HCT116 (cell line): Measurements from ENCODE around the gene DRC7. TPM values are rescaled to one million over a fixed set of nuclear protein-coding genes. Genes with fewer than 3 reads are reported as not detected.

Source experiments
- ATAC-seq: fragments of 200-7000 bp; cut with Tn5 transposase; 2 replicates; pipeline ENCODE4 v1.9.1; 2020; ENCODE audit warnings: mild to moderate bottlenecking, moderate library complexity
- Bru-seq: library from RNA; stranded (reverse); fragments of 400-500 nt; gene quantifications from one replicate; lab custom pipeline; 2021; lab: Mats Ljungman, UMichigan
- BruChase-seq, 2 experiments: library from RNA; stranded (reverse); fragments of 400-500 nt; gene quantifications; one replicate each; lab custom pipeline; 2021; lab: Mats Ljungman, UMichigan
- BruUV-seq: library from RNA; stranded (reverse); fragments of 400-500 nt; replicated peaks from 2 replicates; lab custom pipeline; 2021; lab: Mats Ljungman, UMichigan
- CTCF ChIA-PET: fragments of 300-600 bp; sonication (Branson Sonifier 250); formaldehyde crosslinking; loops from one replicate; lab custom pipeline; 2021; ENCODE audit warnings: antibody characterized with exemption; lab: Charles Lee
- POLR2A ChIA-PET: fragments of 300-600, 350-600 bp; sonication (Branson Sonifier 250); formaldehyde crosslinking; loops from one replicate; lab custom pipeline; 2021; ENCODE audit warnings: antibody characterized with exemption; lab: Charles Lee
- RAD21 ChIA-PET, 2 experiments: fragments of 300-600 bp; sonication (Branson Sonifier 250); formaldehyde crosslinking; loops; one replicate each; lab custom pipeline; 2023; ENCODE audit warnings: low total read pairs in 2 of 2; ENCODE audit not compliant: uncharacterized antibody in 2 of 2, unreplicated experiment in 2 of 2, low non-redundant PET in 1 of 2; lab: Charles Lee
- DNase-seq: peaks from one replicate; pipeline ENCODE4 v3.0.0-alpha.2; 2010; ENCODE audit warnings: low read depth, low spot score
- H2AFZ ChIP-seq: fragments of 200-600 bp; shearing (Covaris generic), sonication (generic); 2 replicates; pipeline ENCODE4 v1.6.1; 2017; ENCODE audit warnings: low read depth, mixed run types, mixed read lengths, antibody characterized with exemption, low read length; ENCODE audit not compliant: poor library complexity, severe bottlenecking
- H3K27ac ChIP-seq: 2 replicates; pipeline ENCODE4 v1.5.1; 2012; ENCODE audit warnings: low read depth, low read length
- H3K27me3 ChIP-seq: fragments of 200-600 bp; sonication (generic); 2 replicates; pipeline ENCODE4 v1.6.1; 2016; ENCODE audit warnings: mixed run types, low read length, mixed read lengths; ENCODE audit not compliant: insufficient read depth
- H3K36me3 ChIP-seq, 2 experiments: fragments of 200-500 bp in 1 of 2; fragments of 200-600 bp in 1 of 2; sonication (Bioruptor generic) in 1 of 2; sonication (generic) in 1 of 2; 2 replicates each; pipeline versions ENCODE4 v1.5.1 to v1.6.1; 2014 to 2016; ENCODE audit warnings: low read length in 2 of 2, inconsistent platforms in 1 of 2, mixed read lengths in 1 of 2, mixed run types in 1 of 2; ENCODE audit not compliant: insufficient read depth in 2 of 2, control insufficient read depth in 1 of 2
- H3K4me1 ChIP-seq, 2 experiments: fragments of 200-600 bp in 1 of 2; sonication (generic) in 1 of 2; 2 replicates each; pipeline versions ENCODE4 v1.5.1 to v1.6.1; 2012 to 2017; ENCODE audit warnings: low read length in 2 of 2, inconsistent platforms in 1 of 2, mild to moderate bottlenecking in 1 of 2, mixed read lengths in 1 of 2, mixed run types in 1 of 2, moderate library complexity in 1 of 2; ENCODE audit not compliant: insufficient read depth in 2 of 2, control insufficient read depth in 1 of 2
- H3K4me2 ChIP-seq: fragments of 200-600 bp; sonication (generic); 2 replicates; pipeline ENCODE4 v1.6.1; 2017; ENCODE audit warnings: mixed run types, low read length, mixed read lengths
- H3K4me3 ChIP-seq, 2 experiments: fragments of 200-600 bp in 1 of 2; sonication (generic) in 1 of 2; replicated peaks in 1 of 2; 2 replicates each; pipeline ENCODE4 v1.5.1; 2011 to 2016; ENCODE audit warnings: low read length in 2 of 2, control low read depth in 1 of 2, low read depth in 1 of 2, mild to moderate bottlenecking in 1 of 2, mixed read lengths in 1 of 2, mixed run types in 1 of 2
- H3K79me2 ChIP-seq: fragments of 200-600 bp; sonication (generic); 2 replicates; pipeline ENCODE4 v1.6.1; 2017; ENCODE audit warnings: mild to moderate bottlenecking, mixed run types, low read length, moderate library complexity, mixed read lengths; ENCODE audit not compliant: insufficient read depth
- H3K9ac ChIP-seq: fragments of 200-600 bp; sonication (generic); 2 replicates; pipeline ENCODE4 v1.6.1; 2016; ENCODE audit warnings: low read length, mixed read lengths
- H3K9me2 ChIP-seq: fragments of 200-600 bp; sonication (generic), shearing (Covaris generic); 2 replicates; pipeline ENCODE4 v1.6.1; 2017; ENCODE audit warnings: mixed run types, mild to moderate bottlenecking, moderate library complexity; ENCODE audit not compliant: insufficient read depth
- H3K9me3 ChIP-seq, 2 experiments: fragments of 200-500 bp in 1 of 2; fragments of 200-600 bp in 1 of 2; sonication (Bioruptor generic) in 1 of 2; sonication (generic) in 1 of 2; 2 replicates each; pipeline ENCODE4 v1.6.1; 2014 to 2017; ENCODE audit warnings: low read length in 2 of 2, mixed read lengths in 2 of 2, inconsistent platforms in 1 of 2, low read depth in 1 of 2, mild to moderate bottlenecking in 1 of 2, mixed run types in 1 of 2, moderate library complexity in 1 of 2; ENCODE audit not compliant: control insufficient read depth in 1 of 2, insufficient read depth in 1 of 2
- H4K20me1 ChIP-seq: fragments of 200-600 bp; sonication (generic), shearing (Covaris generic); 2 replicates; pipeline ENCODE4 v1.6.1; 2017; ENCODE audit warnings: mixed run types, mild to moderate bottlenecking, moderate library complexity; ENCODE audit not compliant: insufficient read depth
- ATF3 ChIP-seq: IDR thresholded peaks from 2 replicates; pipeline ENCODE4 v1.6.1; 2012
- CBX3 ChIP-seq: IDR thresholded peaks from 2 replicates; pipeline ENCODE4 v1.6.1; 2012; ENCODE audit warnings: low read depth
- CTCF ChIP-seq, 3 experiments: fragments of 200-600 bp in 1 of 3; sonication (generic) in 1 of 3; IDR thresholded peaks in 2 of 3; conservative IDR thresholded peaks in 1 of 3; 2 replicates each; pipeline ENCODE4 v1.5.1; 2012 to 2017; ENCODE audit warnings: low read depth in 2 of 3, low read length in 2 of 3, antibody characterized with exemption in 1 of 3, borderline replicate concordance in 1 of 3, control low read depth in 1 of 3, mild to moderate bottlenecking in 1 of 3, mixed read lengths in 1 of 3, mixed run types in 1 of 3, moderate library complexity in 1 of 3; ENCODE audit not compliant: insufficient read depth in 1 of 3
- EGR1 ChIP-seq: IDR thresholded peaks from 2 replicates; pipeline ENCODE4 v1.6.1; 2012; ENCODE audit warnings: low read depth
- ELF1 ChIP-seq: IDR thresholded peaks from 2 replicates; pipeline ENCODE4 v1.6.1; 2012; ENCODE audit warnings: low read depth, borderline replicate concordance
- EZH2 ChIP-seq: fragments of 200-600 bp; sonication (generic); IDR thresholded peaks from 2 replicates; pipeline ENCODE4 v1.6.1; 2017; ENCODE audit warnings: antibody characterized with exemption, mixed run types
- EZH2phosphoT487 ChIP-seq: fragments of 200-600 bp; IDR thresholded peaks from 2 replicates; pipeline ENCODE4 v1.6.1; 2018; ENCODE audit warnings: antibody characterized with exemption, borderline replicate concordance
- JUND ChIP-seq: IDR thresholded peaks from 2 replicates; pipeline ENCODE4 v1.6.1; 2012
- MAX ChIP-seq: IDR thresholded peaks from 2 replicates; pipeline ENCODE4 v1.6.1; 2012
- POLR2AphosphoS5 ChIP-seq: IDR thresholded peaks from 2 replicates; pipeline ENCODE4 v1.6.1; 2011; ENCODE audit warnings: mild to moderate bottlenecking, low read depth, low read length, moderate library complexity
- RAD21 ChIP-seq: IDR thresholded peaks from 2 replicates; pipeline ENCODE4 v1.6.1; 2012; ENCODE audit warnings: low read depth, mild to moderate bottlenecking
- SIN3A ChIP-seq: IDR thresholded peaks from 2 replicates; pipeline ENCODE4 v1.6.1; 2012; ENCODE audit warnings: low read depth
- SP1 ChIP-seq: IDR thresholded peaks from 2 replicates; pipeline ENCODE4 v1.6.1; 2012; ENCODE audit warnings: low read depth
- SRF ChIP-seq: IDR thresholded peaks from 2 replicates; pipeline ENCODE4 v1.6.1; 2012; ENCODE audit warnings: low read depth
- YY1 ChIP-seq: IDR thresholded peaks from 2 replicates; pipeline ENCODE4 v1.6.1; 2011; ENCODE audit warnings: low read length, low read depth, moderate library complexity, mild to moderate bottlenecking; ENCODE audit not compliant: insufficient replicate concordance; ENCODE audit errors: extremely low read depth
- ZFX ChIP-seq: fragments of 450-650 bp; IDR thresholded peaks from 2 replicates; pipeline ENCODE4 v1.6.1; 2017
- ZNF274 ChIP-seq: fragments of 200-500 bp; sonication (Bioruptor generic); IDR thresholded peaks from 2 replicates; pipeline ENCODE4 v1.6.1; 2014; ENCODE audit warnings: mild to moderate bottlenecking, low read depth, low read length, inconsistent platforms
- intact Hi-C: fragments of 100-400 bp; cut with micrococcal nuclease; formaldehyde crosslinking; loops from 2 replicates; pipeline ENCODE4 v1.10.0; 2022
- long read RNA-seq: library from polyadenylated mRNA; unstranded; transcript quantifications from one replicate; pipeline ENCODE4 v2.0.0, GENCODE V29; 2021; ENCODE audit not compliant: unreplicated experiment
- polyA plus RNA-seq: library from polyadenylated mRNA; unstranded; fragments of >200 nt; gene quantifications from 2 replicates; pipeline ENCODE4 v1.2.1, GENCODE V29; 2012; ENCODE audit warnings: missing spikeins
- total RNA-seq: library from RNA; stranded (reverse); gene quantifications from one replicate; pipeline ENCODE4 v1.2.1, GENCODE V29; 2021; ENCODE audit not compliant: unreplicated experiment

The DRC7 gene
- total RNA-seq (0.91 TPM), Bru-seq, nascent RNA (percentile 15 among the genes with signal in this experiment), BruChase-seq, experiment 1, labeled RNA remaining after a 6-hour chase (percentile 18 among the genes with signal in this experiment), BruChase-seq, experiment 2, labeled RNA remaining after a 2-hour chase (percentile 18 among the genes with signal in this experiment)
- 0.56 and 1.9 TPM in 2 replicates for polyA plus RNA-seq
- long read RNA-seq, partial matches to known transcripts = 1 of 4 reads
- long read RNA-seq, other reads (novel, unspliced or antisense) = 3 of 4 reads

GRCh38 chr16:57694725-57695679, at the start of gene DRC7:
DRC7 (plus strand) TSS chr16:57694806; CDS start chr16:57697950, 3,144 bp downstream.
- intact Hi-C loops = no loop called here
- TF ChIP-seq CBX3 (no peak), YY1 (peak; percentile 47)
- POLR2A ChIA-PET = no interaction called here
- CTCF ChIA-PET = no interaction called here
- RAD21 ChIA-PET = interaction anchor here in 1 of 2 experiments (0.6 kb wide), 1 partner anchor 17 kb away, joined by 3 read pairs; no protein-coding TSS in a partner anchor
- Histone ChIP-seq H3K27me3 (no peaks in the 10 kb centered on the region), H4K20me1 (no peaks in the 10 kb centered on the region), H3K9ac (no peak within 1 kb of the TSS), H3K9me3 (no peaks in the 10 kb centered on the region), H2AFZ (peak within 1 kb of the TSS; percentile 49), H3K4me1 (peaks cover 0 to 4% of the 10 kb centered on the region in 2 experiments; a peak in 1 of 4 replicates), H3K4me2 (peak within 1 kb of the TSS; percentile 66), H3K79me2 (no peaks in the 10 kb centered on the region), H3K9me2 (no peaks in the 10 kb centered on the region), H3K36me3 (no peaks in the 10 kb centered on the region), H3K4me3 (peak within 1 kb of the TSS; percentile 19 to 34), H3K27ac (no peak within 1 kb of the TSS)
- ATAC-seq = peak; percentile 99
- DNase-seq = peak; percentile 54
- no TSS peak for BruUV-seq

GRCh38 chr16:57645169-57645568, 49.4 kb upstream of the DRC7 start:
- POLR2A ChIA-PET = no interaction called here
- intact Hi-C loops = no loop called here
- H3K79me2 ChIP-seq = no peaks in the 10 kb centered on the region
- H3K9me3 ChIP-seq = no peaks in the 10 kb centered on the region
- no peak overlapping the region for H3K27ac ChIP-seq
- RAD21 ChIA-PET = no interaction called here
- no peaks in the 10 kb centered on the region for H3K27me3 ChIP-seq
- no TSS peak for BruUV-seq
- H4K20me1 ChIP-seq = no peaks in the 10 kb centered on the region
- CTCF ChIA-PET = no interaction called here
- TF ChIP-seq MAX (no peak), CTCF (IDR thresholded peaks at IDR 0.05 in 2 of 3, conservative IDR thresholded peaks at IDR 0.05 in 1 of 3; ENCODE audit: borderline replicate concordance in 1 of 3, insufficient read depth in 1 of 3, low read depth in 2 of 3, low read length in 2 of 3) (no peak), ZNF274 (no peak), JUND (no peak), CBX3 (no peak), SIN3A (no peak), POLR2AphosphoS5 (no peak), EGR1 (no peak), SP1 (no peak), SRF (no peak), EZH2phosphoT487 (no peak), RAD21 (no peak), ZFX (no peak), ATF3 (no peak), ELF1 (no peak), EZH2 (no peak)
- H3K4me3 ChIP-seq = no peak overlapping the region
- ATAC-seq (no peak), DNase-seq (no peak)
- no peaks in the 10 kb centered on the region for H3K9me2 ChIP-seq
- no peak overlapping the region for H3K4me2 ChIP-seq
- H3K36me3 ChIP-seq = no peaks in the 10 kb centered on the region; a peak in 1 of 4 replicates
- H3K4me1 ChIP-seq = peaks cover 6 to 23% of the 10 kb centered on the region in 2 experiments; a peak in 3 of 4 replicates
- no peak overlapping the region for H3K9ac ChIP-seq
- H2AFZ ChIP-seq = no peak overlapping the region
